NCI-H774 (cell line): ENCODE data around the gene CERK.
A peak's percentile ranks its signal among the peaks of the same experiment; 100 is the strongest.
"Not testable (repeated sequence)": the region's sequence is repeated elsewhere in the genome, so short reads cannot be mapped to it uniquely, and the experiment has no call there.

Experiments
- DNase-seq: peaks from one replicate; lab custom pipeline; 2025; lab: John Stamatoyannopoulos, UW

The CERK gene, protein sequence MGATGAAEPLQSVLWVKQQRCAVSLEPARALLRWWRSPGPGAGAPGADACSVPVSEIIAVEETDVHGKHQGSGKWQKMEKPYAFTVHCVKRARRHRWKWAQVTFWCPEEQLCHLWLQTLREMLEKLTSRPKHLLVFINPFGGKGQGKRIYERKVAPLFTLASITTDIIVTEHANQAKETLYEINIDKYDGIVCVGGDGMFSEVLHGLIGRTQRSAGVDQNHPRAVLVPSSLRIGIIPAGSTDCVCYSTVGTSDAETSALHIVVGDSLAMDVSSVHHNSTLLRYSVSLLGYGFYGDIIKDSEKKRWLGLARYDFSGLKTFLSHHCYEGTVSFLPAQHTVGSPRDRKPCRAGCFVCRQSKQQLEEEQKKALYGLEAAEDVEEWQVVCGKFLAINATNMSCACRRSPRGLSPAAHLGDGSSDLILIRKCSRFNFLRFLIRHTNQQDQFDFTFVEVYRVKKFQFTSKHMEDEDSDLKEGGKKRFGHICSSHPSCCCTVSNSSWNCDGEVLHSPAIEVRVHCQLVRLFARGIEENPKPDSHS

DNA sequence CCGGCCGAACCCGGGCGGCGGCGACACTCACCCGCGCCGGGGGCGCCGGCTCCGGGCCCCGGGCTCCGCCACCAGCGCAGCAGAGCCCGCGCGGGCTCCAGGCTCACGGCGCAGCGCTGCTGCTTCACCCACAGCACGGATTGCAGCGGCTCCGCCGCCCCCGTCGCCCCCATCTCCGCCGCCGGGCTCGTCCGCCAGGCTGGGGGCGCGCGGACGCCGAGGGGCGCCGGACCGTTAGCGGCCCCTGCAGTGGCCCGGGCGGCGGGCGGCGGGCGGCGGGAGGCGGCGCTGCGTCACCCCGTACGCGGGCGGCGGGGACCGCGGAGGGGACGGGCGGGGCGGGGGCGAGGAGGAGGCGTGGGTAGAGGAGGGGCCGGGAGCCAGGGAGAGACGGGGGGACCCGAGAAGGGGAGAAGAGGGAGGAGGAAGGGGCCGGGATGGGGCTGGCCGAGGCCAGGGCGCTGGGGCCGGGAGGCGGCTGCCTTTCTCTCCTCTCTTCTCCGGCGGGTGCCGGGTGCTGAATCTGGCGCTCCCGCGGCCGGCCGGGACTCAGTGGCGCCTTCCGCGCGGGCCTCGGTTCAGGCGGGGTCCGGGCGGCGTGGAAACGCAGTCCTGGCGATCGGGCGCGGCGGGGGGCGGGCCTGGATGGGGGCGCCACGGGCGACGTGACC lies at the start of gene CERK:
Gene CERK (minus strand): TSS at position 277 of the 671 bp plus-strand sequence. CDS start 104 bp downstream, at position 173.
- peak; percentile 14 for DNase-seq

- DNase-seq: no peak
Observed at GRCh38 chr22:46783721-46784120, 45.7 kb upstream of the CERK start.

- not testable (repeated sequence) for DNase-seq
Observed at GRCh38 chr22:46782200-46782599, 44.1 kb upstream of the CERK start.

DNA sequence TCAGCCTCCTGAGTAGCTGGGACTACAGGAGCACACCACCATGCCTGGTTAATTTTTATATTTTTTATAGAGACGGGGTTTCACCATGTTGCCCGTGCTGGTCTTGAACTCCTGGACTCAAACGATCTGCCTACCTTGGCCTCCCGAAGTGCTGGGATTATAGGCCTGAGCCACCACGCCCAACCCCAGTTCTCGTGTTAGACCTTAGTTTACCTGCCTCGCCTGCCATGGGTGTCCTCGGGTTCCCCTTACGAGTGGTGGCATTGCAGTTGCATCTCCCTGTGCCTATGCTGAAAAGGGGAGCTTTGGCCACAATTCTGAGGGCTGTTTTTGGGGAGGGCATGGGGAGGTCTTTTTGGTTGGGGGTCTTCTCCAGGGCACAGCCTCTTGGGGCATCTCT lies 43.2 kb upstream of the CERK start:
- no peak for DNase-seq

DNA sequence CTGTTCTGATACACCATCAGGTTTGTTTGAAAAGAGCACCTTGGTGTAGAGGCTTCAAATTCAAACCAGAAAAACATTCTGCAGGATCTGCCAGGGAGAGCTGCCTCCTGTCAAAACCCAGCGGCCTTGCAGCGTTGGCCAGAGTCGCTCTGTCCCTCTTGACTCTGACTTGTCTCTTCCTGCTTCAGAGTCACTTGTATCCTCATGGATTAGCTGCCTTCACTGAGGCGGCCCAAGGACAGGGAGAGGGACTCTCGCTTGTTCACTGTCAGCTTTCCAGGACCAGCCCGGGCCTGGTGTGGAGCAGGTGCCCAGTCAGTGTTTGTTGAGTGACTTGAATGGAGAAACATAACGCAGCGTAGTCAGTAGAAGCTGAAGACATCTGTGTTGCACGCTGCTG lies 42.4 kb upstream of the CERK start:
- no peak for DNase-seq

DNA sequence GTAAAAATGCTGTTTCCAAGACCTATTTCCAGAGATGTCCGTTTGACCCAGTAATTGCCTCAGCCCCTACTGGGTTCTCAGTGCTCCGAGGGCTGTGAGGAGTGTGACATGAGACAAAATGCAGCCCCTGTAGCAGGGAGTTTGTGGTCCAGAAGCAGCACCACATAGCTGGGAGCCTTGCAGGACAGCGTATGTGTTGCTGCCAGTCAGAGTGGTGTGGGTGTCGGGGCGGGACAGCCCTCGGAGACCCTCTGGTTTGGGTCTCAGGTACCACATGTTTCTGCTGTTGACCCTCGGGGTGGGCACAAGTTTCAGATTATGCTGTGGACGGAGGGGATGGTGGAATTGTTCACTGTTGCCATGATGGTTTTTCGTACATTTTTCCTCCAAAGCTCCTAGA lies 41.6 kb upstream of the CERK start:
- no peak for DNase-seq

DNA sequence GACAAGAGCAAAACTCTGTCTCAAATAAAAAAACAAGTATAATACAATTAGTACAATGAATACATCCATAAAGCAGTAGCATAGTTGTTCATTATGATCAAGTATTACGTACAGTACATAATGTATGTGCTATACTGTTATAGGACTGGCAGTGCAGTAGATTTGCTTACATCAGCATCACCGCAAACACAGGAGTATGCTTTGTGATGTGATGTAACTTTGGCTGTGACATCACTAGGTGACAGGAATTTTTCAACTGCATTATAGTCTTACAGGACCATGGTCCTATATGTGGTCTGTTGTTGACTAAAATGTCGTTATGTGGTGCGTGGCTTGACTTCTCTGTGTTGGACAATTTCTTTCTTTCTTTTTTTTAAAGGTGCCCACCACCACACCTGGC lies 41.0 kb upstream of the CERK start:
- no peak for DNase-seq

- no peak for DNase-seq
Observed at GRCh38 chr22:46777609-46777970, 39.5 kb upstream of the CERK start.

GRCh38 chr22:46776876-46777608 lies 39.0 kb upstream of the CERK start:
- no peak for DNase-seq

- no peak for DNase-seq
Observed at GRCh38 chr22:46775850-46776826, 38.1 kb upstream of the CERK start.

- no peak for DNase-seq
Observed at GRCh38 chr22:46774980-46775849, 37.2 kb upstream of the CERK start.

DNA sequence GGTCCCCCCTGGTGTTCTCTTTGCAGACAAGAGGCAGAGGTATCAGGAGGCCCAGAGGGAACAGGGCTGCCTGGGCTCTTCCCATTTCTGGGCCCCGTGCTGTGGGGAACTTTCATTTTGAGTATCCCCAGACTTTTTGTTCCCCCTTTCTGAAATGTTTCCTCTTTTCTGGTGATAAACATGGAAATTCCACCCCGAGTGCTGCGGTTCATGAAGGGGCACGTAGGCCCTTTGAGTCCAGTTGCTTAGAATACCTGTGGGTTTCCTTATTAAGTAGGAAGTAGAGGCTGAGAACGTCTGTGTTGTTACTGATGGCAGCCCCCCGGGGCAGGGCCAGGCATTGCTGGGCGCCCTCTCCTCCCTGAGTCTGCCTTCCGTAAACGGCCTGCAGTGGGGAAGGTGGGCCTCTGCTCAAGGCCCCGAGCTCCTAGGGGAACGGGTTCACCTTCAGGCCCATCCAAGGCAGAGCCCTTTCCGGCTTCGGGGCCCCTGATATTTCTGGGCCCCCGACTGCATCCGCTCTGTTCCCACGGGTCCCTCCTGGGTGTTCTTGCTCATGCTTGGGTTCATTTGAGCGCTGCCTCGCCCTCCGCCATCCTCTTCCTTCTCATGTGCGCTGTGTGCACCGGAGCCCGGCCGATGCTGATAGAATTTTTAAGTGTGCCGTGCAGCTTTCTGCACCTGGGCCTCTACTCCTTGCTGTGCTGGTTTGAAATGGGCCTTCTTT lies 36.4 kb upstream of the CERK start:
- DNase-seq: no peak

DNA sequence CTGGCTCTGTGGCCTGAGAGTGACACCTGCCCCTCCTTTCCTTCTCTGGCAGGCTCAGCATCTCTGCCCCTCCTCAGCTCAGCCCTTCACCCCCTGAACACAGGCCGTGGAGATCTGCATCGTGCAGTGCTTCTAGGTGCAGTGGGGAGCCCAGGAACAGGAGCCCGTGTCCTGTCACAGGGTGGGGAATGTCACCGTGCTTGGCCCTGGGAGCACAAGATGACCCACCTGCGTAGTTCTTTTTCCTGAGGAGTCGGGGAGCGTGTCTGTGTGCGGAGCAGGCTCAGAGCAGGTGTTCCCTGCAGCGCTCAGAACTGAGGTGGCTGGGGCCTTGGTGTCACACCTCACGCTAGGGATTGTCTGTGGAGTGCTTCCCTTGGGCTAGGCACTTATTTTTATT lies 35.0 kb upstream of the CERK start:
- DNase-seq: no peak

DNA sequence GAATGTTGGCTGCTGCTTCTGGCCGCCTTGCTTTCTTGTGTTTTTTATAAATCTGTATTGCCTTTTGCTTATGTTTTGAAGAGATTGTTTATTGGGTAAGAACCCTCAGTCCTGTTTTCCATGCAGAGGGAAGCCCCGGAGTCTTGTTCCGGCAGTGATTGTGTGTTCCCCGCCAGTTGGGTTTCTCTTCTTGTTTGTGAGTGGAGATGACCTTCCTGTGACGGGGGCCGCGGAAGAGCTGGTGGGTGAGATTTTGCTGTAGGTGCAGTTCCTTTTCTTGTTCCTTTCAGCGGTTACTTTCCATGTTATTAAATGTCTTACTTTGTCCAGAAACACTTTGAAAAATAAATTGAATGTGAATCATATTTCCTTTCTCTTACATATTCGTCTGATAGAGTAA lies 32.7 kb upstream of the CERK start:
- DNase-seq: no peak

DNA sequence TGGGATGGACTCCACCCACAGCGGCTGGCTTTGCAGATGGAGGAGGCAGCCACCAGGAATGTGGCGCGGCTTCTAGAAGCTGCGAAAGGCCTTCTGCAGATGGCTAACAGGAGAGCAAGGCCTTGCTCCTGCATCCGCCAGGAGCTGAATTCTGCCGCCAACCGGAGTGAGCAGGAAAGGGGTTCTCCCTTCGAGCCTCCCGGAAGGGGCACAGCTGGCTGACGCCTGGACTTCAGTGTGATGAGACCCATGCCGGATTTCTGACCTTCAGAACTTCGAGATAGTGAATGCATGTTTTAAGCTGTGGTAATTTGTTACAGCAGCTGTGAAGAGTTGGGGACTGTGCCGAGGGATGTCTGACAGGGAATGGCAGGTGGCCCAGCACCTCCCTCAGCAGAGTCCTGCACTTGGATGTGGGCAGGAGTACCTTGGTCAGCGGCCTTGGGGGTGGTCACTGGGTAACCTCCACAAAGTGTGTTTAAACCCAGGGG lies 32.1 kb upstream of the CERK start:
- DNase-seq: no peak

GRCh38 chr22:46769706-46770105 lies 31.7 kb upstream of the CERK start:
- no peak for DNase-seq

- DNase-seq: peak; percentile 1
Observed at GRCh38 chr22:46769191-46769675, 31.2 kb upstream of the CERK start.

- no peak for DNase-seq
Observed at GRCh38 chr22:46767249-46767985, 29.4 kb upstream of the CERK start.

DNA sequence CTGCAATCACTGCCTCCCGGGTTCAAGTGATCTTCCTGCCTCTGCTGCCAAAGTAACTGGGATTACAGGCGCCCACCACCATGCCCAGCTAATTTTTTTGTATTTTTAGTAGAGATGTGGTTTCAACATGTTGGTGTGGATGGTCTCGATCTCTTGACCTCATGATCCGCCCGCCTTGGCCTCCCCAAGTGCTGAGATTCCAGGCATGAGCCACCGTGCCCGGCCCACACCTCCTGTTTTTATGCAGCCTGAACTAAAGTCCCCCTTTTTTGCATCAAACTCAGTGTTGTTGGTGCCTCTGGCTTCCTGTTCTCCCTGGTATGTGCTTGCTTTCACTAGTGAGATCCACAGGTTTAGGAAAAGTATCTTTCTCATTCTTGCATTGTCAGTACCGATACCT lies 28.6 kb upstream of the CERK start:
- DNase-seq: no peak
